Heart left ventricle (tissue), 13 donors: ENCODE results near the gene MAPK8.

Source experiments
- POLR2A ChIP-seq, 2 donors: fragments of 450-650 bp; IDR thresholded peaks; one replicate each; pipeline ENCODE4 v1.6.1; 2017; ENCODE audit warnings: antibody characterized with exemption in 2 of 2, mild to moderate bottlenecking in 2 of 2, moderate library complexity in 2 of 2
- TF ChIP-seq, protein P1 (sequence below), 12 donors: fragments of 200-600 bp; sonication (generic) in 4 of 12; IDR thresholded peaks; one replicate each; pipeline versions ENCODE4 v1.5.0 to v1.8.0; 2018 to 2022; ENCODE audit warnings: antibody characterized with exemption in 12 of 12, mild to moderate bottlenecking in 5 of 12
- donor health status: ischemic (EF 13 %, LVEDD 7.1; RV severe dilation, severe dysfunction).
- donor health status: DM: no; HTN: yes; CAD: no.
- donor health status: DM: no; HTN: no; CAD: no.
- donor health status: ischemic (EF 25% LVEDD 6.9; RV normal size, moderate dysfunction).
- donor health status: ischemic (EF 25% LVEDD 5.7; RV mildly dilated, moderate dysfunction).
- donor health status: ischemic (EF 35%, LVEDD 5.7; RV mildly dilated, moderate dysfunction).
- donor health status: nonischemic (EF 11% LVEDD 7.7; RV severe dilation, severe dysfunction).
- donor health status: DM: yes; HTN: yes; CAD: no.
- donor health status: PGD.
- donor health status: ischemic (EF 29% LVEDD 5.4; RV normal size, mild dysfunction).
- donor health status: nonischemic (EF 23%, LVEDD 6.1; RV moderate dilation, normal function).

DNA sequence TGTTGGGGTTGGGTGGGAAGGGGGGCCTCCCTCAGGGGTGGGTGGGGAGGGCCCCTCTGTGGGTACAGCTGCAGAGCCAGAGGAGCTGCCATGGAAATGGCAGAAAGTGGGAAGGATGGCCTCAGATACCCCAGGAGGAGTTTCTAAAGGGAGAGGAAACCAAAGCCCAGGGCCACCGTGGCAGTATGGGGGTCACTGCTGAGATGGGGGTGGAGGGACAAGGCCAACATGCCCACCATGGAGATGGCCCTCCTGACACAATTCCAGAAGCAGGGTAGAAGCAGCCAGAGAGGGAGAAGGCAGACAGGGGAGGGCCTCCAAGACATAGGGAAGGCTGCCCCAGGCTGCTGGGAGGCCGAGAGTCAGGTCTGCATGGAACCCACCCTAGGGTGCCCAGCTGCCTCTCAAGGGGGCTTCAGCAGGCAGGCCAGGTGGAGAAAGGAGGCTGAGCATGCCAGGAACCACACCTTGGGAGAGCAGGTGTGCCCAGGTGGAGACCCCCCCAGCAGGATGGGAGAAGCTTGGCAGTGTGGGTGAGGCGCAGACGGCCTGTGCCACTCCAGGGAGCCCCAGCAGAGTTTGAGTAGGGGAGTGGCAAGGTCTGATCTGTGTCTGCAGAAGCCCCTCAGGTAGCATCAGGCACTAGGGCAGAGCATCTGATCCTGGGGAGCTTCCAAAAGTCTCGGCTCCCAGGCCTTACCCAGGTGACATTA is 151.6 kb downstream of the MAPK8 start:
- TF ChIP-seq, protein P1, sequence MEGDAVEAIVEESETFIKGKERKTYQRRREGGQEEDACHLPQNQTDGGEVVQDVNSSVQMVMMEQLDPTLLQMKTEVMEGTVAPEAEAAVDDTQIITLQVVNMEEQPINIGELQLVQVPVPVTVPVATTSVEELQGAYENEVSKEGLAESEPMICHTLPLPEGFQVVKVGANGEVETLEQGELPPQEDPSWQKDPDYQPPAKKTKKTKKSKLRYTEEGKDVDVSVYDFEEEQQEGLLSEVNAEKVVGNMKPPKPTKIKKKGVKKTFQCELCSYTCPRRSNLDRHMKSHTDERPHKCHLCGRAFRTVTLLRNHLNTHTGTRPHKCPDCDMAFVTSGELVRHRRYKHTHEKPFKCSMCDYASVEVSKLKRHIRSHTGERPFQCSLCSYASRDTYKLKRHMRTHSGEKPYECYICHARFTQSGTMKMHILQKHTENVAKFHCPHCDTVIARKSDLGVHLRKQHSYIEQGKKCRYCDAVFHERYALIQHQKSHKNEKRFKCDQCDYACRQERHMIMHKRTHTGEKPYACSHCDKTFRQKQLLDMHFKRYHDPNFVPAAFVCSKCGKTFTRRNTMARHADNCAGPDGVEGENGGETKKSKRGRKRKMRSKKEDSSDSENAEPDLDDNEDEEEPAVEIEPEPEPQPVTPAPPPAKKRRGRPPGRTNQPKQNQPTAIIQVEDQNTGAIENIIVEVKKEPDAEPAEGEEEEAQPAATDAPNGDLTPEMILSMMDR (IDR thresholded peaks at IDR 0.05), result no peak
- no peak for TF ChIP-seq POLR2A (IDR thresholded peaks at IDR 0.05)
